SK-N-SH (cell line): ENCODE results near the gene KNSTRN.

Experiments
- CTCF ChIP-seq: fragments of 200-600 bp; sonication (generic); IDR thresholded peaks from 2 replicates; pipeline ENCODE4 v1.6.1; 2017; ENCODE audit warnings: antibody characterized with exemption, mild to moderate bottlenecking, moderate library complexity
- EP300 ChIP-seq, 2 experiments: IDR thresholded peaks; 2 replicates each; pipeline versions ENCODE4 v1.4.0 to v1.6.1; 2012; ENCODE audit warnings: borderline replicate concordance in 1 of 2, low read depth in 1 of 2, low read length in 1 of 2
- JUND ChIP-seq: IDR thresholded peaks from 2 replicates; pipeline ENCODE4 v1.4.0; 2012
- SMC3 ChIP-seq: IDR thresholded peaks from 2 replicates; pipeline ENCODE4 v1.6.1; 2012; ENCODE audit warnings: low read depth, low read length, improper control_type of control experiment
- YY1 ChIP-seq: IDR thresholded peaks from 2 replicates; pipeline ENCODE4 v1.4.0; 2012; ENCODE audit warnings: low read depth, mild to moderate bottlenecking

GRCh38 chr15:40339621-40339945, 42.9 kb upstream of the KNSTRN start:
- TF ChIP-seq CTCF (peak; percentile 44), JUND (no peak), YY1 (no peak), EP300 (IDR thresholded peaks at IDR 0.05; ENCODE audit: borderline replicate concordance in 1 of 2, low read depth in 1 of 2, low read length in 1 of 2) (no peak), SMC3 (peak; percentile 39; the same call in 1 of the 2 replicates)
